Astrocyte (in vitro differentiated cells and primary cell): ENCODE measurements around the gene RWDD2A.

ENCODE experiments used
- CTCF ChIP-seq: IDR thresholded peaks from 2 replicates; pipeline ENCODE4 v1.5.1; 2011; ENCODE audit warnings: low read depth, mild to moderate bottlenecking, inconsistent platforms, low read length, moderate library complexity; ENCODE audit not compliant: insufficient read depth
- EZH2 ChIP-seq: IDR thresholded peaks from 2 replicates; pipeline ENCODE4 v1.6.1; 2012; ENCODE audit warnings: mild to moderate bottlenecking, low read length, inconsistent platforms; ENCODE audit not compliant: insufficient read depth

- TF ChIP-seq CTCF (no peak), EZH2 (no peak)
Observed at GRCh38 chr6:83190626-83191025, 2.5 kb upstream of the RWDD2A start.
